Diencephalon (tissue), 1 donor: Measurements from ENCODE around the gene COX5A. TPM values are rescaled to one million over a fixed set of nuclear protein-coding genes. Genes with fewer than 3 reads are reported as not detected.

Experiments used
- small RNA-seq: library from RNA; depleted of rRNA; stranded (forward); fragments of <200 nt; gene quantifications from one replicate; pipeline ENCODE3, GENCODE V24; 2014
- total RNA-seq: library from RNA; depleted of rRNA; stranded (reverse); fragments of >200 nt; gene quantifications from one replicate; pipeline ENCODE4 v1.2.3, GENCODE V29; 2014

Gene COX5A
- total RNA-seq: 91.1 TPM

DNA sequence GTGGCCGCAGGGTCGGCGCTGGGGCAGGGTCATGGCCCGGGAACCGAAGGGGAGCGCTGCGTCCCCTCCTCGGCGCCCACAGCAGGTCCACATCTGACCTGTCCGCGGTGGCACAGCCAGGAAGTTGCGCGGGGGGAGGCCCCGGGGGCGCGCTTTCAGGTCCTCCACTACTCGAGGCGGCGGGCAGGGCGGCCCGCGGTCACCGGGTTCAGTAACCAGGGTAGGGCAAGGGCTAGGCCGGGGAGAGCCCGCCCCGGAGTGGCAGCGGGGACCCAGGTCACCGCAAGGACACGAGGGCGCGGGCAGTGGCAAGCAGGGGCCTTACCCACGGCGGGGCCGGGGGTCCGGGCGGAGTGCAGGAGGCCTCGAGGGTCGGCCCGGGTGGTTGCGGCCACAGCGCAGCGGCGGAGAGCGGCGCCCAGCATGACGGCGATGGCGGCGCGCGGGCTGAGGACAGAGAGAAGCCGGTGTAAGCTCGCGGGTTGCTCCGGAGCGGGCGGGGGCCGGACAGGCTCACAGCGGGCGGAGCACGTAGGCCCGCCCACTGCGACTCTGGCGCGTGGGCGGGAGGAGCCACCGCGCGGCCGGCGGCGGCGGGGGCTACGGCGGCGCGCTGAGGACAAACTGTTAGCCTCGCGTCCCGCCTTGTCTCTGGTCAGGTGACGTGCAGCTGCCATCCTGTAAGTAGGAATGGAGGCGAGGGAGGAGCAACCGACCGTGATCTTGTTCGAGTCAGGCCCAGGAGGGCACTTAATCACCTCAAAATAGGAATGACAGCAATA is at the start of gene COX5A:
Gene COX5A, minus strand, starts transcription at position 484 of the 782 bp plus-strand sequence. Its CDS starts 59 bp downstream, at position 425.

DNA sequence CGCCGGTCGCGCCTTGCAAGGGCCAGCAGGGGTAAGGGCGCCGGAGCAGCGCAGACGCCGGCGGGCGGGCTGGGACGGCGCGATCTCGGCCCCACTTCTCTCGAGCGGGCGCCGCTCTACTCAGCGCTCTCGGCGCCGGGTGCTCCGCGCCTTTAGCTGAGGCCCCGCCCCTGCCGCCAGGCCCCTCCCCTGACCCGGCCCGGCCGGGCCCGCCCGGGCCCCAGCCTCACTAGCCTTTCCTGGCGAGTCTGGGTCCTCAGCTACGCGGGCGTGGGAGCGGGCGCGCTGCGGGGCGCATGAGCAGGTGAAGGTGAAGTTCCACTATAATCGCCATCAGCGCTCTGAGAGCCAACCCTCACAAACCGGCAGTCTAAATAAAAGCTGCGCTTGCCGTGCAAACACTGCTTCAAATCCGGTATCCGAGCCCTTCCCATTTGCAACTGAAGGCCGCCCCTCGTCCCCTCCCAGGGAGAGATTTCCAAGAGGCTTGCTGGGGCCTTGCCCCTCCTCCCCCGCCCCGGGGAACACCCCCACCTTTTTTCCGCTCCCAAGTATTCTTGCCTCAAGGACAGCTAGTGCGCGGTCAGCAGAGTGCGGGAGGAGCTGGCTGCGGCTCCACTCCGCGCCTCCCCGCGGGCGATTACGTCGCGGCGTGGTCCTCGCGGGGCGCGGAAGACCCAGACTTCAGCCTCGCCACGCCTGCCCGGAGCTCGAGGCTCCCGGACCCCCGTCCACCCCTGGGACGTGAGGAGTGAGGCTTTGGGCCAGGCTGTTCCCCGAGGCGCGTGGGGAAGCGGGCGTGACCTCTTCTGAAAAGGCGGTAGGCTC is 19.0 kb upstream of the COX5A start, which contains the start of gene RPP25:
Gene RPP25, minus strand, starts transcription at position 125 of the 828 bp plus-strand sequence. CDS start 189 bp downstream, outside the sequence.

DNA sequence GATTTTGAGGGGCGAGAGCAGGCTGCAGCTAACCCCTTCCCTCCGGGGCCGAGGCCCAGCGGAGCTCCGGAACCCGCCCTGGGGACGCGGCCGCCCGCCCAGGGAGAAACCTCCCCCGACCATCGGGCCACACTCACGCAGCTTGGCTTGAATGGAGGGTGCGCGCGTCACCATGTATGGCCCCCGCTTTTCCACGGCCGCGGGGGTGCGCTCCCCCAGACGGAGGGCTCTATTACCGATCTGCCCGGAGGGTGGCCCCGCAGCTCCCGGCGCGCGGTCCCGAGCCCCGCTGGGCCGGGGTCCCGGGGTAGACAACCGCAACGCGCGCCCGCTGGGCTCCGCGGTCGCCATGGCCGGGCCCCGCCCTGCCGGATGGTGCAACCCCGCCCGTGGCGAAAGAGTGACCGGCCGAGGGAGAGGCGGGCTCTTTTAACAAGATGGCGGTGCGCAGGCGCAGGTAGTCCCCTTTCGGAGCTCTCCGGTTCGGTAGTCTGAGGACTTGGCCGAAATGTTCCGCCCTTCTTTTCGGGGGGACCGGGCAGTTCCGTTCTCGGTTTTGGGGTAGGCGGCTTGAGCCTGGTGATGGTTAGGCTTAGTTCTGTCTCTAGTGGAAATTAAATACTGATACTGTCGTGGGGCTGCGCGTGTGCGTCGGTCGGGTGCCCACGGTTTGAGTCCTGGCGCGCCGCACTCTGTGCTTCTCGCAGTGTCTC is 31.3 kb downstream of the COX5A start, which contains the start of gene FAM219B:
Gene FAM219B, minus strand, starts transcription at position 402 of the 713 bp plus-strand sequence. Its CDS starts 51 bp downstream, at position 351.

DNA sequence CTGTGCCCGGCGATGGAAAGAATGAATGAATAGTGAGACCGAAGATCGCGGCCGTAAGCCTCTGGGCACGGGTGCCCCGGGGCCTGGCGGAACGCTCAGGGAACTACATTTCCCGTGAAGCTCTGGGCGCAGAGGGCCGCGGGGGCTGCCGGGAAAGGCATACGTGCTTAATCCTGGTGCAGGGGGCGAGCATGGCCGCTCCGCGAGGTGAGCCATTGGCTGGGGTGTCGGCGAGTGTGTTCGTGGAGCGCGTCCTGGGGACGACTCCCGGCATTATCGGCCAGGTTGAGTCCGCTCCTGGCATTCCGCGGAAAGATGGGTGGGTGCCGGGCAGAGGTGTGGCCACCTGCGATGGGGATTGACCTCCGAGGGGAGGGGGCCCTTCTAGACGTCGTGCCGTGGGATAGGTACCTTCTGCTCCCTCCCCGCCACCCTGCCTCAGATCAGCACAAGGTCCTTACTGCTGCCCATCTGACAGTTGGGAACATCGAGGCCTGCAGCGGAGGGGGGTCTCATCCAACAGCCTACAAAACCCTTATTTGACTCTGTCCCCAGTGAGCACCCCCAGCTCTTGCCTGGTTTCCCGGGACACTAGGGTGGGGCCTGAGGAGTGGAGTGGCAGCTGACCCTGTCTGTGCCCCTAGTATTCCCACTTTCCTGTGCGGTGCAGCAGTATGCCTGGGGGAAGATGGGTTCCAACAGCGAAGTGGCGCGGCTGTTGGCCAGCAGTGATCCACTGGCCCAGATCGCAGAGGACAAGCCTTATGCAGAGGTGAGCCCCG is 47.8 kb downstream of the COX5A start, which contains the start of gene MPI:
Gene MPI, plus strand, starts transcription at position 160 of the 782 bp plus-strand sequence. Its CDS starts 32 bp downstream, at position 192.

DNA sequence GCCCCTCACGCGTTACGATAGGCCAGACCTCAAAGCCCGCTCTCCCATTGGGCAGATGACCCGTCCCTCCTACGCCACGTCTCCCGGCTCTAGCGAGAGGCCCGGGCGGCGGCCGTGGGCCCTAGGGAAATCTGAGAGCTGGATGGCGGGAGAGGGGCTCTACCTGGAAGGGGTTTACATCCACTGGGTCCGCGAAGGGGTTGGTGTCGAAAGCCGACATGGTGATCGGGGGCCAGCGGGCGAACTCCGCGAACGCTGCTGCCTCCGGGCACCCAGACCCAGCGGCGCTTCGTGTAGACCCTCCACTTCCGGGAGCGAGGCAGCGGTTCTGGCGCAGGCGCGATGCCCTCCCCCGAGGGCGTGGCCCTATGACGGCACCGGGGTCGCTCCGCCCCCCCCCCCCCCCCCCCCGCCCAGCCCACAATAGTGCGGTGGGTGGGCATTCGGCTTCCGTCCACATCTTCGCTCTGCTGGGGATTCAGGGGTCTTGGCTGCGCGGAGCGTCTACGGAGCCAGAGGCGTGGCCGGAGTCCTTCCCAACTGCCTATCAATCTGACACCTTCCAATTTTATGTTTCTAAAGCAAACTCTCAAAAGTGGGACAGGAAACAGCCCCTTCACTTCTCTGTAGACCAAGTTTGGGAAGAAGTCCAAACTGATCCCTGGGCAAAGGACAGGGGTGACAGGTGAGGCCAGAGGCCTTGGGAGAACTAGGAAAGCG is 64.7 kb downstream of the COX5A start, which contains the start of gene SCAMP2:
Gene SCAMP2, minus strand, starts transcription at position 330 of the 720 bp plus-strand sequence. Its CDS starts 110 bp downstream, at position 220.

Small RNA genes within 50 kb of the gene (small RNA-seq; reads per million reads assigned to genes)
- not detected for gene RF00019

Other genes with a start within 250 kb of the COX5A start
- gene EDC3, start 242.0 kb downstream of the COX5A start, total RNA-seq: 16.1 TPM
- gene CYP1A1, start 212.5 kb downstream of the COX5A start, total RNA-seq: 0.23 TPM
- gene CYP1A2, start 189.2 kb downstream of the COX5A start, total RNA-seq: not detected
- 37.4 TPM for gene CSK, start 156.0 kb downstream of the COX5A start, total RNA-seq
- not detected for gene LMAN1L, start 125.2 kb downstream of the COX5A start, total RNA-seq
- gene CPLX3, start 111.4 kb downstream of the COX5A start, total RNA-seq: 0.92 TPM
- gene ULK3, start 94.9 kb downstream of the COX5A start, total RNA-seq: 47.5 TPM
- gene SCAMP2, start 64.7 kb downstream of the COX5A start, total RNA-seq: 12.2 TPM
- 38.1 TPM for gene MPI, start 48.0 kb downstream of the COX5A start, total RNA-seq
- gene FAM219B, start 31.2 kb downstream of the COX5A start, total RNA-seq: 65.5 TPM
- 8.1 TPM for gene RPP25, start 18.7 kb upstream of the COX5A start, total RNA-seq
- gene SCAMP5, start 57.5 kb upstream of the COX5A start, total RNA-seq: 82.1 TPM
- gene PPCDC, start 85.5 kb upstream of the COX5A start, total RNA-seq: 4.4 TPM